B cell (primary cell): ENCODE data around the gene HFM1. TPM values are rescaled to one million over a fixed set of nuclear protein-coding genes. Genes with fewer than 3 reads are reported as not detected.

ENCODE experiments used
- ATAC-seq: fragments of 200-7000 bp; cut with Tn5 transposase; one replicate; pipeline ENCODE4 v1.10.0; 2021; ENCODE audit warnings: low read depth, mild to moderate bottlenecking, moderate number of reproducible peaks, moderate library complexity
- CTCF ChIA-PET: fragments of 350-600 bp; sonication (Branson Sonifier 250); formaldehyde crosslinking; loops from one replicate; lab custom pipeline; 2021; ENCODE audit warnings: antibody characterized with exemption, inconsistent platforms; lab: Charles Lee
- POLR2A ChIA-PET: fragments of 350-600 bp; sonication (Branson Sonifier 250); formaldehyde crosslinking; loops from one replicate; lab custom pipeline; 2021; ENCODE audit warnings: antibody characterized with exemption; lab: Charles Lee
- DNase-seq: peaks from one replicate; pipeline ENCODE4 v3.0.0; 2013
- H2AFZ ChIP-seq: 2 replicates; pipeline ENCODE4 v1.6.1; 2012; ENCODE audit warnings: mild to moderate bottlenecking, low read depth, low read length; ENCODE audit not compliant: insufficient read depth, poor library complexity, severe bottlenecking
- H3K27ac ChIP-seq, 2 donors: 1 replicate in 1 of 2; 2 replicates in 1 of 2; pipeline ENCODE4 v1.5.1; 2012 to 2013; ENCODE audit warnings: low read length in 2 of 2, mild to moderate bottlenecking in 2 of 2, moderate library complexity in 1 of 2
- H3K27me3 ChIP-seq, 4 experiments: fragments of 200-600 bp in 1 of 4; sonication (generic) in 1 of 4; replicated peaks in 1 of 4; 1 replicate in 2 of 4; 2 replicates in 2 of 4; pipeline versions ENCODE4 v1.6.1 to v1.7.0; 2013 to 2016; ENCODE audit warnings: low read length in 3 of 4, mild to moderate bottlenecking in 2 of 4, mixed read lengths in 1 of 4, moderate library complexity in 1 of 4; ENCODE audit not compliant: insufficient read depth in 4 of 4, control insufficient read depth in 3 of 4; ENCODE audit errors: control extremely low read depth in 1 of 4
- H3K36me3 ChIP-seq, 2 experiments: replicated peaks in 1 of 2; 1 replicate in 1 of 2; 2 replicates in 1 of 2; pipeline versions ENCODE4 v1.6.1 to v1.7.1; 2013; ENCODE audit warnings: low read length in 1 of 2; ENCODE audit not compliant: insufficient read depth in 2 of 2, control insufficient read depth in 1 of 2; ENCODE audit errors: control extremely low read depth in 1 of 2, extremely low read depth in 1 of 2
- H3K4me1 ChIP-seq, 2 donors: fragments of 200-600 bp in 1 of 2; sonication (generic) in 1 of 2; 1 replicate in 1 of 2; 2 replicates in 1 of 2; pipeline versions ENCODE4 v1.5.1 to v1.6.1; 2013 to 2017; ENCODE audit warnings: low read length in 2 of 2; ENCODE audit not compliant: control insufficient read depth in 2 of 2, insufficient read depth in 2 of 2
- H3K4me2 ChIP-seq: replicated peaks from 2 replicates; pipeline ENCODE3; 2012; ENCODE audit warnings: mild to moderate bottlenecking, low read depth, low read length; ENCODE audit not compliant: poor library complexity, severe bottlenecking
- H3K4me3 ChIP-seq, 5 experiments: fragments of 200-600 bp in 1 of 5; sonication (generic) in 1 of 5; 1 replicate in 3 of 5; 2 replicates in 2 of 5; pipeline versions ENCODE4 v1.5.1 to v1.7.0; 2011 to 2016; ENCODE audit warnings: low read length in 4 of 5, mild to moderate bottlenecking in 4 of 5, low read depth in 2 of 5, control low read depth in 1 of 5, moderate library complexity in 1 of 5; ENCODE audit not compliant: insufficient read depth in 1 of 5; ENCODE audit errors: control extremely low read depth in 1 of 5, extremely low read depth in 1 of 5
- H3K79me2 ChIP-seq: fragments of 200-600 bp; sonication (generic); one replicate; pipeline ENCODE4 v1.6.0; 2016; ENCODE audit warnings: low read length; ENCODE audit not compliant: control insufficient read depth, insufficient read depth
- H3K9ac ChIP-seq: fragments of 200-600 bp; sonication (generic); 2 replicates; pipeline ENCODE4 v1.6.1; 2017; ENCODE audit warnings: mild to moderate bottlenecking, low read length, moderate library complexity
- H3K9me3 ChIP-seq, 3 donors: one replicate each; pipeline versions ENCODE4 v1.6.1 to v1.7.1; 2013; ENCODE audit warnings: low read length in 2 of 3; ENCODE audit not compliant: control insufficient read depth in 2 of 3, insufficient read depth in 1 of 3; ENCODE audit errors: control extremely low read depth in 1 of 3
- H4K20me1 ChIP-seq: 2 replicates; pipeline ENCODE4 v1.6.0; 2012; ENCODE audit warnings: mild to moderate bottlenecking, low read length; ENCODE audit not compliant: insufficient read depth, control insufficient read depth, poor library complexity, severe bottlenecking
- H3K27ac Mint-ChIP-seq: one replicate; pipeline ENCODE4 v1.8.0; 2021; ENCODE audit warnings: mixed read lengths
- H3K27me3 Mint-ChIP-seq: one replicate; pipeline ENCODE4 v1.8.0; 2021; ENCODE audit warnings: mixed read lengths
- H3K4me1 Mint-ChIP-seq: one replicate; pipeline ENCODE4 v1.8.0; 2021; ENCODE audit warnings: mixed read lengths
- H3K4me3 Mint-ChIP-seq: one replicate; pipeline ENCODE4 v1.8.0; 2021; ENCODE audit warnings: mixed read lengths
- H3K9me3 Mint-ChIP-seq: one replicate; pipeline ENCODE4 v1.8.0; 2022; ENCODE audit warnings: mixed read lengths; ENCODE audit not compliant: insufficient read depth
- EZH2 ChIP-seq: IDR thresholded peaks from 2 replicates; pipeline ENCODE4 v1.6.1; 2012; ENCODE audit warnings: borderline replicate concordance, low read depth, mild to moderate bottlenecking, moderate library complexity, low read length; ENCODE audit not compliant: insufficient read depth, poor library complexity, severe bottlenecking
- WGBS: methylation state at CpG from one replicate; pipeline ENCODE4 v1.1.5; 2013; ENCODE audit warnings: missing lambda C conversion rate; ENCODE audit not compliant: insufficient coverage; 5-methylcytosine and 5-hydroxymethylcytosine counted together
- intact Hi-C: fragments of 100-400 bp; cut with micrococcal nuclease; formaldehyde crosslinking; loops from one replicate; pipeline ENCODE4 v1.10.0; 2022
- polyA plus RNA-seq: library from polyadenylated mRNA; depleted of rRNA; stranded (reverse); fragments of >200 nt; gene quantifications from 2 replicates; pipeline ENCODE4 v1.2.3, GENCODE V29; 2012
- small RNA-seq: library from RNA; depleted of rRNA; stranded (forward); fragments of <200 nt; gene quantifications from one replicate; pipeline ENCODE3, GENCODE V24; 2012; ENCODE audit warnings: low replicate concordance, low read depth; ENCODE audit not compliant: insufficient read length
- total RNA-seq, 2 donors: library from RNA; stranded (reverse); fragments of 120-200 nt in 1 of 2; gene quantifications; 1 replicate in 1 of 2; 2 replicates in 1 of 2; pipeline versions ENCODE4 v1.2.3 to v1.2.4, GENCODE V29; 2013 to 2022
- TF ChIP-seq, protein P1 (sequence below): fragments of 200-600 bp; IDR thresholded peaks from one replicate; pipeline ENCODE4 v1.8.0; 2022; ENCODE audit warnings: antibody characterized with exemption, mild to moderate bottlenecking

Gene HFM1
- total and polyA plus RNA-seq, 2 donors (not counting 1 experiment from before 2014, with no cell fraction given), result not detected

DNA sequence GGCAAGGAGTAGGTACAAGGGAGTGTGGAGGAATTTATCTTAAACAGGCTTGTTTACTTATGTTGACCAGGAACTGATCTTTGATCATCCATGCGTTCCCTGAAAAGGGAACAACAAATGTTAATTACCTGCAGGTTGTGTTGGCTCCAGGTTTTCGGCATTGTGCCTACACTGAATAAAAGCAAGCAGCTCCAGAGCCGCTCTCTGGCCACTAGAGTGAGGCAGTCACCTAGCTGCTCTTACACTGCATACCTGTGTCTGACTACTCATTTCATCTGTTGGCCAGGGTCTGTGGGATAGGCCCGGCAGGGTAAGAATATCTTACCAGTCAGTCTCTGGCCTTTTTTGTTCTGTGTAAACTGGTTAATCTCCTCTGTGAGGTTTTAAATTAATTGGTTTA, 183.6 kb downstream of the HFM1 start:
- Histone ChIP-seq H3K36me3 (no peaks in the 10 kb centered on the region), H4K20me1 (no peaks in the 10 kb centered on the region), H3K79me2 (no peaks in the 10 kb centered on the region), H3K27me3 (no peaks in the 10 kb centered on the region), H3K4me1 (no peaks in the 10 kb centered on the region), H3K4me2 (no peak overlapping the region), H3K27ac (no peak overlapping the region), H3K9me3 (peaks cover 0 to 14% (median 1%) of the 10 kb centered on the region in 3 donors), H3K4me3 (no peak overlapping the region), H2AFZ (no peak overlapping the region), H3K9ac (no peak overlapping the region)
- POLR2A ChIA-PET, result no interaction called here
- intact Hi-C loops, result no loop called here
- DNase-seq (no peak), ATAC-seq (no peak)
- CTCF ChIA-PET, result no interaction called here
- Mint-ChIP-seq H3K4me3 (no peak overlapping the region), H3K9me3 (peaks cover 9% of the 10 kb centered on the region), H3K4me1 (no peaks in the 10 kb centered on the region), H3K27ac (no peak overlapping the region), H3K27me3 (no peaks in the 10 kb centered on the region)
- TF ChIP-seq EZH2, result no peak
- TF ChIP-seq, protein P1, sequence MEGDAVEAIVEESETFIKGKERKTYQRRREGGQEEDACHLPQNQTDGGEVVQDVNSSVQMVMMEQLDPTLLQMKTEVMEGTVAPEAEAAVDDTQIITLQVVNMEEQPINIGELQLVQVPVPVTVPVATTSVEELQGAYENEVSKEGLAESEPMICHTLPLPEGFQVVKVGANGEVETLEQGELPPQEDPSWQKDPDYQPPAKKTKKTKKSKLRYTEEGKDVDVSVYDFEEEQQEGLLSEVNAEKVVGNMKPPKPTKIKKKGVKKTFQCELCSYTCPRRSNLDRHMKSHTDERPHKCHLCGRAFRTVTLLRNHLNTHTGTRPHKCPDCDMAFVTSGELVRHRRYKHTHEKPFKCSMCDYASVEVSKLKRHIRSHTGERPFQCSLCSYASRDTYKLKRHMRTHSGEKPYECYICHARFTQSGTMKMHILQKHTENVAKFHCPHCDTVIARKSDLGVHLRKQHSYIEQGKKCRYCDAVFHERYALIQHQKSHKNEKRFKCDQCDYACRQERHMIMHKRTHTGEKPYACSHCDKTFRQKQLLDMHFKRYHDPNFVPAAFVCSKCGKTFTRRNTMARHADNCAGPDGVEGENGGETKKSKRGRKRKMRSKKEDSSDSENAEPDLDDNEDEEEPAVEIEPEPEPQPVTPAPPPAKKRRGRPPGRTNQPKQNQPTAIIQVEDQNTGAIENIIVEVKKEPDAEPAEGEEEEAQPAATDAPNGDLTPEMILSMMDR, result no peak
- 95% methylated on average over 3 of the region's 4 CpGs for WGBS

- CTCF ChIA-PET, result no interaction called here
These were observed 186.7 kb downstream of the HFM1 start for GRCh38 chr1:91217911-91218310.

More at GRCh38 chr1:91217911-91218310, 186.7 kb downstream of the HFM1 start:
- H3K4me1 Mint-ChIP-seq, result no peaks in the 10 kb centered on the region
- WGBS, result 98% methylated on average over 8 of the region's 8 CpGs
- no peak overlapping the region for H3K4me3 ChIP-seq
- H3K4me1 ChIP-seq, result no peaks in the 10 kb centered on the region
- H2AFZ ChIP-seq, result no peak overlapping the region
- no peak overlapping the region for H3K4me3 Mint-ChIP-seq
- POLR2A ChIA-PET, result no interaction called here
- H3K79me2 ChIP-seq, result no peaks in the 10 kb centered on the region
- DNase-seq (no peak), ATAC-seq (no peak)
- H3K4me2 ChIP-seq, result no peak overlapping the region
- intact Hi-C loops, result no loop called here
- peaks cover 9% of the 10 kb centered on the region for H3K9me3 Mint-ChIP-seq
- TF ChIP-seq EZH2, result no peak
- TF ChIP-seq, protein P1, result no peak
- H4K20me1 ChIP-seq, result no peaks in the 10 kb centered on the region
- H3K9ac ChIP-seq, result no peak overlapping the region
- H3K9me3 ChIP-seq, result peaks cover 0 to 14% (median 1%) of the 10 kb centered on the region in 3 donors
- H3K27ac ChIP-seq, result no peak overlapping the region
- H3K27me3 Mint-ChIP-seq, result no peaks in the 10 kb centered on the region
- no peak overlapping the region for H3K27ac Mint-ChIP-seq
- H3K36me3 ChIP-seq, result no peaks in the 10 kb centered on the region
- H3K27me3 ChIP-seq, result no peaks in the 10 kb centered on the region

Small RNAs within 50 kb of the gene (small RNA-seq; reads per million reads assigned to genes)
- not detected for gene RF00019

Other genes with a start within 250 kb of the HFM1 start
- 7.4 and 8.7 TPM in 2 replicates for gene CDC7, start 96.0 kb upstream of the HFM1 start, total RNA-seq
- 3.9 and 4.6 TPM in 2 replicates for gene CDC7, start 96.0 kb upstream of the HFM1 start, polyA plus RNA-seq